OCI-LY3 (cell line): Measurements from ENCODE around the gene TMEM119.

Experiments
- H2AFZ ChIP-seq: fragments of 200-600, 300-600 bp; shearing (Covaris generic); 2 replicates; pipeline ENCODE4 v1.6.0; 2014; ENCODE audit warnings: antibody characterized with exemption, low read depth, low read length
- H3K27ac ChIP-seq: fragments of 200-600, 300-600 bp; sonication (generic); 2 replicates; pipeline ENCODE4 v1.5.1; 2014; ENCODE audit warnings: mild to moderate bottlenecking, low read length, moderate library complexity, mixed read lengths
- H3K27me3 ChIP-seq: fragments of 200-600, 300-600 bp; sonication (generic); 2 replicates; pipeline ENCODE4 v1.6.1; 2014; ENCODE audit warnings: low read depth, low read length, mixed read lengths
- H3K36me3 ChIP-seq: fragments of 200-600, 300-600 bp; sonication (generic); replicated peaks from 2 replicates; pipeline ENCODE3; 2014; ENCODE audit warnings: low read depth, low read length, mixed read lengths
- H3K4me1 ChIP-seq: fragments of 300-600, 200-600 bp; sonication (generic); 2 replicates; pipeline ENCODE4 v1.6.1; 2014; ENCODE audit warnings: low read length, mixed read lengths
- H3K4me2 ChIP-seq: fragments of 200-600, 300-600 bp; sonication (generic); 2 replicates; pipeline ENCODE4 v1.6.1; 2014; ENCODE audit warnings: low read length, mixed read lengths
- H3K4me3 ChIP-seq: fragments of 300-600, 200-600 bp; sonication (generic); 2 replicates; pipeline ENCODE4 v1.5.1; 2014; ENCODE audit warnings: antibody characterized with exemption, mild to moderate bottlenecking, low read length, moderate library complexity
- H3K79me2 ChIP-seq: fragments of 300-600, 200-600 bp; shearing (Covaris generic); 2 replicates; pipeline ENCODE4 v1.6.1; 2014; ENCODE audit warnings: mild to moderate bottlenecking, low read length, mixed read lengths
- H3K9ac ChIP-seq: fragments of 300-600, 200-600 bp; shearing (Covaris generic); 2 replicates; pipeline ENCODE4 v1.6.0; 2014; ENCODE audit warnings: mild to moderate bottlenecking, low read length, moderate library complexity
- H3K9me3 ChIP-seq: fragments of 200-600, 300-600 bp; shearing (Covaris generic); 2 replicates; pipeline ENCODE4 v1.6.1; 2014; ENCODE audit warnings: low read length, mixed read lengths; ENCODE audit not compliant: insufficient read depth
- H4K20me1 ChIP-seq: fragments of 200-600, 300-600 bp; sonication (generic); 2 replicates; pipeline ENCODE4 v1.6.1; 2016; ENCODE audit warnings: low read length, mixed read lengths; ENCODE audit not compliant: insufficient read depth
- CTCF ChIP-seq: fragments of 200-600, 300-600 bp; sonication (generic); IDR thresholded peaks from 2 replicates; pipeline ENCODE4 v1.5.1; 2014; ENCODE audit warnings: antibody characterized with exemption, low read length, low read depth
- EZH2phosphoT487 ChIP-seq: fragments of 200-600 bp; shearing (Covaris generic); IDR thresholded peaks from 2 replicates; pipeline ENCODE4 v1.6.1; 2018; ENCODE audit warnings: antibody characterized with exemption, mixed run types, low read depth

Gene TMEM119

DNA sequence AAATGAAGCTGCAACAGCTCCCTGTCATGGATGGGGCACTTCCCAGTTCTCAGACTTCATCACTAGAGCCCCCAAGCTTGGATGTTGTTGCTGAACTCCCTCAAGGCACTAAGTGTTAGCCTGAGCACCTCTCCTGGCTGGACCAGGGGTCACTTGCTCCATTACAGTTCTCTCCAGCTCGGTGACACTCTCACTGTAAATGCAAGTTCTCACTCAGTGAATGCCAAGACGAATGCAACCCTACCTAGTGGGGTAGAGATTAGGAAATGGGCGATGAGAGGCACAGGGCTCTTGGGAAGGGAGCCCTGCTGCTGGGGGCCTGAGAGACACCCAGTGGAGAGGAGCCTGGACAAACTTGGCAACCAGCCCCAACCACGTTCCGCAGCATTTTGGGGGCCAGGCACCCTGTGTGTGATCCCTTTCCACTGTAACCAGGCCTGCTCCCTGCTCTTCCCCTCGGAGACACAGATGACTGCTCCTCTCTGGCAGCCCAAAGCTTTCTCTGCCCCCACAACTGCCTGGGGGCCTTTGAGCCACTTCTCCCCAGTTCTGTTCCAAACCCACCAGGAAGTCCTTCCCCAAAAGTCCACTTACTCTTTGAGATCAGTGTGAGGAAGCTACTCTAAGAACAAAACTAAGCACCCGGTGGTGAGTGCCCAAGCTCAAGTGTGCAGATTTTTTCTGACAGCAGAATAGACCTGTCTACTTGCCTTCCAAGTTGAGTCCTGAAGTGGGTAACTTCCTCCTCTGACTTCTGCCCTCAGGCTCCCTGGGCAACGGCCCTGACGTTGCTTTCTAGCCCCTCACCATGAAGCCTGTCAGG, 43.8 kb upstream of the TMEM119 start:
- Histone ChIP-seq H4K20me1 (no peaks in the 10 kb centered on the region), H3K36me3 (peaks cover 20% of the 10 kb centered on the region), H3K4me1 (peaks cover 65% of the 10 kb centered on the region), H3K4me2 (peak overlapping the region; percentile 69), H2AFZ (no peak overlapping the region), H3K79me2 (no peaks in the 10 kb centered on the region), H3K9me3 (no peaks in the 10 kb centered on the region), H3K4me3 (peak overlapping the region; percentile 52), H3K27me3 (0 out of 2 replicates have a peak, but pooled peaks cover 3% of the 10 kb centered on the region), H3K9ac (peak overlapping the region; percentile 31; the same call in 1 of the 2 replicates), H3K27ac (peak overlapping the region; percentile 52)
- TF ChIP-seq CTCF: no peak
- no peak for TF ChIP-seq EZH2phosphoT487

GRCh38 chr12:108640802-108641445, 43.0 kb upstream of the TMEM119 start:
- Histone ChIP-seq H2AFZ (no peak overlapping the region), H3K27ac (no peak overlapping the region), H4K20me1 (no peaks in the 10 kb centered on the region), H3K79me2 (no peaks in the 10 kb centered on the region), H3K4me3 (no peak overlapping the region), H3K27me3 (0 out of 2 replicates have a peak, but pooled peaks cover 3% of the 10 kb centered on the region), H3K4me2 (peak overlapping the region; percentile 69; the same call in 1 of the 2 replicates), H3K4me1 (peaks cover 71% of the 10 kb centered on the region), H3K36me3 (peaks cover 14% of the 10 kb centered on the region), H3K9ac (no peak overlapping the region), H3K9me3 (no peaks in the 10 kb centered on the region)
- no peak for TF ChIP-seq CTCF
- TF ChIP-seq EZH2phosphoT487: no peak

DNA sequence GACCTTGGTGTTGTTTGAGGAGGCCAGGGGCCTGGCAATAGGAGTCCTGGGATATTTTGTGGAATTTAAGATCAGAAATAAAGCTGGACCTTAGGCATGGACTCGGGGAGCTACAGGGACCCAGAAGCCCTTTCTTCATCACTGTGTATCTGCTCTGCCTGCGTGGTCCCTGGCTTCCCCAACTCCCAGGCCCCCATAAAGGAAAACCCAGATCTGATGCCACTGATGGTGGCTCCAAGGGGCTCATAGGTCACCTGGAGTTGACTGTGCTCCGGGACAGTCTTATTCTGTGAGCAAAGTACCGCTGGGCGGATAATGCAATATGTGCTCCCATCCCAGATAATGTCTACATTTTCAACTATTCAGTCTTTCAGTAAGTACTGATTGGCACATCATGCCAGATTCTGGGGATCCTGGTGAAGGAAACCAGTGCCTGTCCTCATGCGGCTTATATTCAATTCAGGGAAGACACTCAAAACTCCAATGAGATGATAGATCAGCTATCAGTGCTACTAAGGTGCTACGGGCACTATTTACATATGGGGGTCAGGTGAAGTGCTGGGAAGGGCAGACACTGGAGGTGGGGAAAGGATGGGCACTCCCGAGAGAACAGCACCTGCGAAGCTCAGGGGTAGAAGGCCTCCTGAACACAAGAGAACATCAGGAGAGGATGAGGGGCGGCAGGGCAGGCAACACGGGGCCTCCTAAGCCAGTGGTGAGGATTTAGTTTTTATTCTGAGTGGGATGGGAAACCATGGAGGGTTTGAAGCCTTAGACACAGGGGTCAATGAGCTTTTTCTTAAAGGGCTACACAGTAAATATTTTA, 41.3 kb upstream of the TMEM119 start:
- TF ChIP-seq EZH2phosphoT487: no peak
- TF ChIP-seq CTCF: no peak
- 0 out of 2 replicates have a peak, but pooled peaks cover 3% of the 10 kb centered on the region for H3K27me3 ChIP-seq

More for the DNA sequence above, 41.3 kb upstream of the TMEM119 start:
- no peak overlapping the region for H3K4me3 ChIP-seq
- no peak overlapping the region for H3K4me2 ChIP-seq
- no peaks in the 10 kb centered on the region for H3K79me2 ChIP-seq
- H2AFZ ChIP-seq: no peak overlapping the region
- peaks cover 88% of the 10 kb centered on the region for H3K4me1 ChIP-seq
- H3K9me3 ChIP-seq: no peaks in the 10 kb centered on the region
- H3K9ac ChIP-seq: no peak overlapping the region
- no peak overlapping the region for H3K27ac ChIP-seq
- H3K36me3 ChIP-seq: peaks cover 6% of the 10 kb centered on the region
- no peaks in the 10 kb centered on the region for H4K20me1 ChIP-seq
